GM19351 (cell line): Measurements from ENCODE around the gene GHRHR.

ENCODE experiments used
- ATAC-seq: cut with Tn5 transposase; IDR thresholded peaks from one replicate; pipeline ENCODE4 v1.9.1; 2021; ENCODE audit warnings: mild to moderate bottlenecking, moderate library complexity; ENCODE audit not compliant: unreplicated experiment

GHRHR gene

DNA sequence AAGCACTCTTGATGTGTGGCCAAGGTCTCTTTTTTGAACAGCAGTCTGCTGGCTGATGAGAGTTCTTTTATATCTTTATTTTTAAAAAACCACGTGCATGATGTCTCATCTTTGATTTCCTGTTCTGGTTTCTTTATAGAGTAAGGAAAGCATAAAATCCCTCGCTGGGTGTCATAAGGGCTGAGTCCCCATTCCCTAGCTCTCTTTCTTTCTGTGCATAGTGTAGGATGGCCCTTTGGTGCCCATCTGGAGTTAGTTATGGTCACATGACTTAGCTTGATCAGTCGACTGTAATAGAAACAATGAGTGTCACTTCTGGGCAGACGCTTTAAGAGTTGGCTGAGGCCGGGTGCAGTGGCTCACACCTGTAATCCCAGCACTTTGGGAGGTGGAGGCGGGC is 38.5 kb downstream of the GHRHR start:
- no peak for ATAC-seq

DNA sequence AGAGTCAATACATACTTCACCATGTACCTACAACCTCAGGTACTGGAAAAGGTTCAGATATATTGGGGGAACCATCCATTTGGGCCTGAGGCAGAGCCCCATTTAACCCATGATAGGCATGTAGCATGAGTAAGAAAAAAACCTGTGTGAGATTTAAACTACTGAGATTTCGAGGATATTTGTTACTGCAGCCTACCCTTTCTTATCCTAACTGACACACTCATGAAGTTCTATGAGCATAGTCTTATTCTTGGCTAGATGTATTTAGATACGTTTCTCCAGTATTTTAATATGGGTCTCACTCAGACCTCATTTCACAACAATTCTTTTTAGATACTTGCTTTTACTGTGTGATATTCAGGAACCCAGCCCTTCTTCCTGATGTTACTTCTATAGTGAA is 39.3 kb downstream of the GHRHR start:
- no peak for ATAC-seq

DNA sequence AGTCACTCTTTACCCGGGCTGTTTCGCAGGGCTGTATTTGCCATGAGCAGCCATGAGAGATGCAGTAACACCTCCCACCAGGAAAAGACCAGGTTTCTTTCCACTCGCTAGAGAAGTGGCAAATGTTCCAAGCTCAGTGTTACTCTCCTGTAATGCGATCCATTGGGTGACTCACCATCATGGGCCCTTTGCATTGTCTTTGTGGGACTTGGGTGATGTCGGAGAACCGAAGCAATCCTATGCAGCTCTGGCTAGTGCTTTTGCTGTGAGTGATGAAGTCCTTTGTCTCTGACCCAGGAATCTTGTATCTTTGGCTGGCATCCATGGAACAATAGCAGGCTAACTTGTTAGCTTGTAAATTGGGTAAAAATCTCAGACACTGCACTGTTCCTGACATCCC is 40.0 kb downstream of the GHRHR start:
- no peak for ATAC-seq

DNA sequence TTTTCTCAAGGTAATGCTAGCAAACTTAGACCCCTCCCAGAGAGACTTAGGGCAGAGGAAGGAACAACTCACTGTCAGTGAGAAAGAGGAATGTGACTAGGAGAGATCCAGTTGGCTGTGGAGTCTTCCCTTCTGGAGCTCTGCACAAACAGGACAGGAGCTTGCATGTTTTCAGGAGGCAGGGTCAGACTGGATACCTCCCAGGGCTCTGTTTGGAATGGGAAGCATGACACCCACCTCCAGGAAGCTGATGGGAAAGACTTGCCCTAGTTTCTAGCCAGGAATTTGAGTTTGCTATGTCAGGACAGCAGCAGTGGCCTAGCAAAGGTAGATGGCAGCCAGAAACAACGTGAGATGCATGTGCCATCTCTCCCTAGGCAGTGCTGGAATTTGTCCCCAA is 40.6 kb downstream of the GHRHR start:
- ATAC-seq: no peak

DNA sequence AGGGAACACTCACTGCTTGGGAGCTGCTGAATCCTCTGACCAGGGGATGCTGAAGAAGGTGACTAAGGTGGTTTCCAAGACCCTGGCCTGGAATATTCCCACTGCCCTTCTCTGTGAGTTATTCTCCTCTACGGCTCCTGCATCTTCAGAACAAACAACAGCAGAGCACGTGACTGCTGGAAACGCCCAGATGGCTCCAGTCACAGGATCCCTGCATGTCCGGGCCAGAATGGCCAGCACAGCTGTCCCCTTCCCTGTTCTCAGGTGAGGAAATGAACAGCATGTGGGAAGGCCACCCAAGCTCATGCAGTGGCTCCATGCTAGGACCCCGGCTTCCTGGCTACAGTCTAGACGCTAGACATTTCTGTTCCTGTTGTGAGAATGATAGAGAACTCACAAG is 43.1 kb downstream of the GHRHR start:
- no peak for ATAC-seq

DNA sequence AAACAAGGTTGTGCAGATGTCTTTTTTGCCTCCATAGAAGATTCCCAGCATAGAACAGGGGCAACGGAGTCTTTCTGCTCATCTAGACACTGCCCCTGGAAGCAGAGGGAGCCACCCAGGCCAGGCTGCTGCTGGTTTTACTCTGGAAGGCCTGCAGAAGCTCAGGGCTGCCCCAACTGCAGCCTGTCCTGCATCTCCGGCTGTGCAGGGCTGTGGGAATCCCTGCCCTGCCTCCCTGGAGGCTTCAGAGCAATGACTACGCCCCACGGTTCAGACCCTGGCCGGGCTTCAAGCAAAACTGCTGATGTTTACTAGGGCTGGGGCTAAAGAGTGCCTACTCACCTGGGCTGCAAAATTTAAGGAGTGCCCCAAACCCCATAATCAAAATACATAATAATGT is 43.9 kb downstream of the GHRHR start:
- no peak for ATAC-seq

DNA sequence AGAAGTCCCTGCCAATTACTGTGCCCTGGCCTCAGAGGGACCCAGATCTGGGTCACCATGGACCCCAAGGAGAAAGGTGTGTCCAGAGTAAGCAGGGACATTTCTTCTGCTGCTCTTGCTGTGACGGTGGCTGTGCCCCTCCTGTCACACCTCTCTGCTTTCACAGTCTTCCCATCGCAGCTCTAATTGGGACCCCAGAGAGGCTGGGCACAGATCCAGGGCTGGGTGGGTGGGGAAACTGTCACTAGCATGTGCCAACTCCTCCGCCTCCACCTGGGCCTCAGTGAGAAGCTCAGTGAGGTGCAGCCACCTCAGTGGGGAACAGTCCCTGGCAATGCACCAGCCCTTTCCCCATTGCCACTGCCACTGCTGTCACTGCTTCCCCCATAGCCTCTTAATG is 51.1 kb downstream of the GHRHR start:
- ATAC-seq: no peak

DNA sequence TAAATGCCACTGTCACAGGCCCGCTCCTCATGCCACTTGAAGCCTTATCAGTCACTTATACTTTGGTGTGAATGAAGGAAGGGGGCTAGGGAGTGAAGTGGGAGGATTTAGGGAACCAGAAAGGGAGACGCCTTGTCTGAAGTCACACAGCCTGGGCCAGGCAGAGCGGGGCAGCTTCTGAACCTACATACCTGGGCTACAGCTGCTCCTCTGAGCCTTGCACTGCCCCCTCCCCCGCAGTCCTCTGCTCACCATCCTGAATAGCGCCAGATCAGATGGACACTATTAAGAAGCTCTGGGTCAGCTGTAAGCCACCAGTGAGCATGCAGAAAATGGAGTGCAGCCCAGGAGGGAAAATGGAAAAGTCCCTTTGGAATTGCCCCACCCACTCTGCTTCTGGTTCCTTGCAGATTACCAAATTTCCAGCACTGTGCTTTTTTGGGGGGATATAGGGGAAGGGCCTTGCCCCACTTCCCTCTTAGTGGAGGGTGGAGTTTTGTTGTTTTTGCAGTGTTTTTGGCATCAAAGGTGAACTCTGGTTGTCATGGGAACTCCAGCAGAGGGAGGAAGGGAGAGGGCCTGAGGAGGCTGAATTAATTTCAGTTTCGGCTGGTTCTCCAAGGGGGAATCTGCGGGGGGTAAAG is 53.4 kb downstream of the GHRHR start:
- ATAC-seq: no peak

DNA sequence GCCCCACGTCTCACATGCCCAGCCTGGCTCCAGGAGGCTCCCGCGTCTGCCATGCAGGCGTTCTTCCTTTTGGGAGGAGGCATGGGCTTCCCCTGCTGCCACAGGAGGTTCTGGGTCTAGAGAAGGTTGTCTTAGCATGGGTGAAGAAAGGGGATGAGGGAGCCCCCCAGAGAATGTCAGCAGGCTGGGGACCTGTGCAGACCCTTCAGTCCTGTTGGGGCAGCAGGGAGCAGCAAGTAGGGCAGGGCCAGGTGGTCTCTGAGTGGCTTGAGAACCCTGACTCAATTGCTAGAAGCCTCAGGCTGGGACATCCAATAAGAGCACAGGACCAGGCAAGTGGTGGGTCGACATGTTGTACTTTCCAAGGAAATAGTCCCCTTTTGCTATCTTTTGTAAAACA is 54.0 kb downstream of the GHRHR start:
- ATAC-seq: no peak

DNA sequence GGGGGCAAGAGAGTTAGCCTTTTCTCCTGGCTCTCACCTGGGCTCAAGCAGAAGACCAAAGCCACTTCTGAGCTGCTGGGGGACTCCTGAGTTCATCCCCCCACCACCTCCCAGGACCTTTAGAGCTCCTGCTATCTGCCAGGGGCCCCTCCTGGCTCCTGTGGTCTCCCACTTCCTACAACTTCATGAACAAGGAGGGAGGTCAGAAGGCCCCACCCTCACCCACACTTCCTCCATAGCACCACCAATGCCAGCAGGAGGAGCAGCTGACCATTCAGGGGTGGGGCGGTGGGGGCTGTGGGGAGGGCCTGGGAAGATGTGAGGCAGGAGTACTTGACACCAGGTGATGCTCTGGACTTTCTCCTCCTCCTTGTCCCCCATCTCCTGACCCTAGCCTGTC is 55.8 kb downstream of the GHRHR start:
- no peak for ATAC-seq

DNA sequence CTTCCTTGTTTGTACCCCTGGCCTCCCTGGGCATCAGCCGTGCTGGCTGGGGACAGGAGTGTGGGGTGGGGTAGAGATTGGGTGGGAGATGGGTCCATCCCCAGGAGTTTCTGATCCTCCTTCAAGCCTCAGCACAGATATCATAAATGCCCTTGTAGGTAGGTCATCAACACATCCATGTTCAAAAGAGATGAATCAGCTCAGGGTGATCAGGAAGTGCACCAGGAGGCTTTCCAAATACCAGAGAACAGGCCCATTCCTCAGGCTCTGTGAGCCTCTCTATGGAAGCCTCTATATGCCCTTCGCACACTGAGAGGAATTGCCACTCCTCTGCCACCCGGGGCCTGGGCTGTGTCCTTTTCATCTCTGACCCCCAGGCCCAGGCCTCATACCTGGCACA is 56.4 kb downstream of the GHRHR start:
- ATAC-seq: no peak

DNA sequence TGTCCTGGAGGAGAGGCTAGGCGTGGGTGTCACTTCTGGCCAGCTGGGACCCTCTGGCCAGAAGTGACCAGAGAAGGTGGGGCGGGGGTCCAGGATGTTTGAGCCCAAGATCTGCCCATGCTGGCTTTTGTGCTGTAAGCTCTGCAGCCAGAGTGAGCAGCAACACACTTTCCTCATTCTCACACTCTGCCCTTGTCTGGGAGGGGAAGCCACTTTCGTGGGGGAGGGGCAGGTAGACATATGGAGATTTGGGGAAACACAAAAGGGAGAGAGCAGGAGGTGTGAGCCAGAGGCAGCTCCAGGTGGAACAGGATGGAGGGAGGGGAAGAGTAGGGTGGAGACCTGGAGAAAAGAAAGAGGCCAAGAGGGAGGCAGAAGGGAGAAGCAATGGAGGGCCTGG is 56.9 kb downstream of the GHRHR start:
- no peak for ATAC-seq

DNA sequence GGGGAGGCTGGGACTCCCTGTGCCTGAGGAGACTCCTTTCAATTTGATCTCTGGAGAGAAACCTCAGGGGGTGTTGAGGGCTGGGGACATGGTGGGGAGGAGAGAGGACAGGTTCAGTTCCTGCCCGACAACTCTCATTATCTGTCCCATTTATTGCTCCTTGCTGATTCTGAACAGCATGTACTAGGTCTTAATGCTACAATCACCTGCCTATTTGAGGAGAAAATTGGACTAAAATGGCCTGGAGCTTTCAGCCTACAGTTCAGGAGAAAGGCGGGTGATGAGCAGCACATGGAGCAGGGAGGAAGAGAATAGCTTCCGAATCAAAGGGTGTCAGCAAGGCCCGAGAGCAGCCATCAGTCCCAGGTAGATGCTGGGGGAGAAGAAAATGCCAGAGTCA is 58.4 kb downstream of the GHRHR start:
- no peak for ATAC-seq

DNA sequence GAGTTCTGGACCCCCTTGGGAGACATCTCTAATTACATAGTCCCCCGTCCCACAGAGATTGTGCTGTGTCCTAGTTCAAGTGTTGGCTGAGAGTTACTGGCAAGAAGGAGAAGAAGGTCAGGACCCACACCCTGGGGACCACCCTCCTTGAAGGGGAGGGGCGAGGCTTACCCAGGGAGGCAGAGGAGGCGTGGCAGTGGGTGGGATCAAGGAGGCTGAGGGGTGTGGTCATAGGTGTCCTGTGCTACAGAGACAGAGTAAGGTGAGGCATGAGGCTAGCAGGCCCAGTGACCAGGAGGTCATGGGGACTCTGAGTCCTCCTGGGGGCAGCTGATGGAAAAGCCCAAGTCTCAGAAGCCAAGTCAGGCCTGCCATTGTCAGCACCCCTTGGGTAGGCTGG is 59.0 kb downstream of the GHRHR start:
- no peak for ATAC-seq

DNA sequence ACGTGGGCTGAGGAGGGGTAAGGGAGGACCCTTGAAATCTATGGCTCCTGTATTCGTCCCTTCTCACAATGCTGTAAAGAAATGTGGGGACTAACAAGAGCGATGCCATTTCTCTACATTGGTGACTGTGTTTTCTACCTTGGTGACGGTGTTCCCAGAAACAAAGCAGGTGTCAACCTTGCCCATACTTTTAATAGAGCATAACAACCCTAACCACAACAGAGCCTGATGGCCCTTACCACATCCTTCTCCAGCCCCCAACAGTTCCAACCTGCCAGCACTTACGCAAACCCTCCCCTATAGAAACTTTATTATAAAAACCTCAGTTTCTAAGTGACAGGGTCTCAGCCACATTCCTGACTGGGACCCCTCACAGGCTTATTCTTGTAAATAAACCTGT is 60.1 kb downstream of the GHRHR start:
- ATAC-seq: no peak

DNA sequence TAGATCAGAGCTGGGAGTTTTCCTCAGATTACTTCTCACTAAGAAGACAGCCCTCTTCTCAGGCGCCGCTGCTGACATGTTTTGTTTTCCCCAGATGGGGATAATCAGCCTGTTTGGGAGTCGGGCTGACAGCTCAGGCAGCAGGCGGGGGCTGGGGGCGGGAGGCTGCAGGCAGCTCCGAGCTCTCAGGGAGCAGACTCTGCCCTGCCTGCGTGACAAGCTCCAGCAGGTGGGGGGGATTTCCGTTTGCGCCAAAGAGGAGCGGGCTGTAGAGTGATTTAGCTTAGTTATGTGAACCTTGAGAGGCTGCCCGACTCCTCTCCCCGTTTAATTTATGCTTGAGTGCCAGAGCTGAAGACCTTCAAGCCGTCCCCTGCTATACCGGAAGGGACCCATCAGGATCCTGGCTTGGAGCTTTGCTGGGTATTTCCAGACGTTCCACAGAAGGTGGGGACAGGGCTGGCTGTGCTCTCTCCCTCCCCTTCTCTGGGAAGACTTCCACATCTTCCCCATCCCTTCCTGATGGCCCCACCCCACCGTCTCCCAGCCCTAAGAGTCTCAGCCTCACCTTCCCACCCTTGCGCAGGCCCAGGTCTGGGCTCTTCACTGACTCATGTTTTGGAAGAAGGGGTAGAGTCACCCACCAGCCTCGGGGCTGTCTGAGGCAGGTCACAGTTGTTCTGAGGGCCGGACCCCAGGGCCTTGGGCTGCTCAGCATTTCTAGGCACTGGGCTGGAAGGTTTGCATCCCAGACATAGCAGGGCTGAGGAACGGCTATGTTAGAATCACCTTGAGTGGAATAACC is 63.6 kb downstream of the GHRHR start:
- no peak for ATAC-seq

DNA sequence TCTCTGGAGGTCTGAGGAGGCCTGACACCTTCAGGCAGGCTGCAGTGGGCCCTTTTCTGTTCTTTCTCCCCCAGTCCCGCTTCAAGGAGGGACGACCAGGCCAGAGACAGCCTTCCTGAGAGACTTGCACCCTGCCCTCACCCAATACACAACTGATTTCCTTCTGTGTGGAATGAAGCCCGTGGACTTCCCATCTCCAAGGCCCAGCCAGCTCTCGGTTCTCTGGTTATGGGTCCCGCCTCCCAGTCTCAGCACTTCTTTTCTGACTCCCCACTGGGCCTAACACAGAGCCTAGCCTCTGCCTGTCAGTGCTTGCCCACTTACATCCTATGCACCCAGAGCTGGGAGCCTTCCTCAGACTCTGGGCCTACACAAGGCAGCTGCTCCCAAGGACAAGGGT is 64.3 kb downstream of the GHRHR start:
- no peak for ATAC-seq

DNA sequence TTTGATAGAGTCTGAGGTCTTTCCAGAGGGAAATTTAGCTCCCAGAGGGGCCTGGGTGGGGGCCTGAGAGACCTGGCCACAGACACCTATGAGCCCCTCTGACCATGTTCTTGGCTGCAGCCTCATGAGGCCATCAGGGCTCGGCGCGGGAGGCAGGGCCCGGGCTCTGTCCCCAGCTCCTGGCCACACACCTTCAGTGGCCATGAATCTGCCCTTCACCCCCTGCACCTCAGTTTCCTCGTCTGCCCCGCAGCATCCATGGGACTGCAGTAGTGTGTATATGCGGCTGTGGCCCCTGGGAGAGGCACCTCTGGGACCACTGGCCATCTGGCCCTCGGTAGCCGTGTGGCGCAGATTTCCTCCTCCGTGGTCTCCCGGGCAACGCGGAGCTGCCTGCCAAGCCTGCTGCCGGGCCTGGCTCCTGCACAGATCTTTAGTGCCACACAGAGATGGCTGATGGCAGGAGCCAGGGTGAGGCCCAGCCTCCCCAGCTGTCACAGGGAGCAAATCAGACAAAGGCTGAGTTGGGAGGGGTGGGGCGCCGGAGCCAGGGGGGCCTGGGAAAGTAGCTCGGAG is 64.8 kb downstream of the GHRHR start:
- no peak for ATAC-seq
